ENCODE measurements around the gene ACP3.

DNA sequence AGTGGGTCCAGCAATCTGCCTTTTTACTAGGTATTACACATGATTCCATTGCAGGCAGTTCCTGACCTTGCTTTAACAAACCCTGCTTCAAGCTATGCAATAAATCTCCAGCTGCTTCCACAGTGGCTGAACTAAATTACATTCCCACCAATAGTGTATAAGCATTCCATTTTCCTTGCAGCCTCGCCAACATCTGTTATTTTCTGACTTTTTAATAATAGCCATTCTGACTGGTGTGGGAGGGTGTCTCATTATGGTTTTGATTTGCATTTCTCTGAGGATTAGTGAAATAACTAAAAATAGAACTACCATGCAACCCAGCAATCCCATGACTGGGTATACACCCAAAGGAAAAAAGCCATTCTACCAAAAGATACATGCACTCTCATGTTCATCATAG lies 63.7 kb downstream of the ACP3 start:
- TF ChIP-seq POLR2A (IDR thresholded peaks at IDR 0.05): no peak
- TF ChIP-seq, protein P1, sequence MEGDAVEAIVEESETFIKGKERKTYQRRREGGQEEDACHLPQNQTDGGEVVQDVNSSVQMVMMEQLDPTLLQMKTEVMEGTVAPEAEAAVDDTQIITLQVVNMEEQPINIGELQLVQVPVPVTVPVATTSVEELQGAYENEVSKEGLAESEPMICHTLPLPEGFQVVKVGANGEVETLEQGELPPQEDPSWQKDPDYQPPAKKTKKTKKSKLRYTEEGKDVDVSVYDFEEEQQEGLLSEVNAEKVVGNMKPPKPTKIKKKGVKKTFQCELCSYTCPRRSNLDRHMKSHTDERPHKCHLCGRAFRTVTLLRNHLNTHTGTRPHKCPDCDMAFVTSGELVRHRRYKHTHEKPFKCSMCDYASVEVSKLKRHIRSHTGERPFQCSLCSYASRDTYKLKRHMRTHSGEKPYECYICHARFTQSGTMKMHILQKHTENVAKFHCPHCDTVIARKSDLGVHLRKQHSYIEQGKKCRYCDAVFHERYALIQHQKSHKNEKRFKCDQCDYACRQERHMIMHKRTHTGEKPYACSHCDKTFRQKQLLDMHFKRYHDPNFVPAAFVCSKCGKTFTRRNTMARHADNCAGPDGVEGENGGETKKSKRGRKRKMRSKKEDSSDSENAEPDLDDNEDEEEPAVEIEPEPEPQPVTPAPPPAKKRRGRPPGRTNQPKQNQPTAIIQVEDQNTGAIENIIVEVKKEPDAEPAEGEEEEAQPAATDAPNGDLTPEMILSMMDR (IDR thresholded peaks at IDR 0.05): no peak
